GM20000 (cell line): ENCODE results near the gene SIGLEC1.

Experiments used
- DNase-seq: peaks from one replicate; pipeline ENCODE4 v3.0.0; 2012; ENCODE audit warnings: low spot score
- TF ChIP-seq, protein P1 (sequence below): IDR thresholded peaks from 2 replicates; pipeline ENCODE4 v1.5.1; 2012; ENCODE audit warnings: mild to moderate bottlenecking, control low read depth; ENCODE audit errors: extremely low read depth, missing control alignments

The SIGLEC1 gene

DNA sequence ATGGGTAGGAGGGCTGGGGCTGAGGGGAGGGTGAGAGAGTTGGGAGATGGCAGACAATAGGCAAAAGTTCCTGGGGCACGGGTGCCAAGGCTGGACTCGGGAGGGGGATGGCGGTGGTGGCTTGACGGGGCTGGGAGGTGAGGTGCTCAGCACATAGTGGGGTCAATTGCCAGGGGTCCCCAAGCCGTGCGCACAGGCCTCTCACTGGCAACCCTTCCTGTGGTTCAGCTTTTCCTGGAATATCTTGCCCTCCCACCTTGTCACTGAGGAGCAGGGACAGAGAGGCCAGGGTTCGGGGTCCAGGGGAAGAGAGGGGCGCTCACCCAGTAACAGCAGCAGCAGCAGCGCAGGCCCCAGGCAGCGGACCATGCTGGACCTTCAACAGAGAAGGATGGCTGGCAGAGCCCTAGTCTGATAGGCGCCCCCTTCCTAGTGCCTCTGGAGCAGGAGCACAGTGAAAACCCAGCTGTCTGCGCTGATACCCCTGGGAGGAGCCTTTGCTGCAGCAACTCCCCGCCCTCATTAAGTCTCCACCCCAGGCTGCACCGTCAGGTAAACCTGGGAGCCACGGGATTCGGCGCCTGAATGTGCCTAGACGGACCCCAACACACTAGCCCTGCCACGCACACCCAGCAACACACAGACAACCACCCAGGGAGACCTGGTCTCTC lies 49.2 kb downstream of the SIGLEC1 start, which contains the start of gene GFRA4:
GFRA4 (minus strand) TSS at position 369 of the 671 bp plus-strand sequence; CDS start at position 369, 0 bp downstream.
- no peak for DNase-seq
- TF ChIP-seq, protein P1, sequence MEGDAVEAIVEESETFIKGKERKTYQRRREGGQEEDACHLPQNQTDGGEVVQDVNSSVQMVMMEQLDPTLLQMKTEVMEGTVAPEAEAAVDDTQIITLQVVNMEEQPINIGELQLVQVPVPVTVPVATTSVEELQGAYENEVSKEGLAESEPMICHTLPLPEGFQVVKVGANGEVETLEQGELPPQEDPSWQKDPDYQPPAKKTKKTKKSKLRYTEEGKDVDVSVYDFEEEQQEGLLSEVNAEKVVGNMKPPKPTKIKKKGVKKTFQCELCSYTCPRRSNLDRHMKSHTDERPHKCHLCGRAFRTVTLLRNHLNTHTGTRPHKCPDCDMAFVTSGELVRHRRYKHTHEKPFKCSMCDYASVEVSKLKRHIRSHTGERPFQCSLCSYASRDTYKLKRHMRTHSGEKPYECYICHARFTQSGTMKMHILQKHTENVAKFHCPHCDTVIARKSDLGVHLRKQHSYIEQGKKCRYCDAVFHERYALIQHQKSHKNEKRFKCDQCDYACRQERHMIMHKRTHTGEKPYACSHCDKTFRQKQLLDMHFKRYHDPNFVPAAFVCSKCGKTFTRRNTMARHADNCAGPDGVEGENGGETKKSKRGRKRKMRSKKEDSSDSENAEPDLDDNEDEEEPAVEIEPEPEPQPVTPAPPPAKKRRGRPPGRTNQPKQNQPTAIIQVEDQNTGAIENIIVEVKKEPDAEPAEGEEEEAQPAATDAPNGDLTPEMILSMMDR: no peak
